Bronchial epithelial cell (primary cell): ENCODE results near the gene RAX2. TPM values are rescaled to one million over a fixed set of nuclear protein-coding genes. Genes with fewer than 3 reads are reported as not detected.

ENCODE experiments used
- DNase-seq: peaks from one replicate; pipeline ENCODE4 v3.0.0-alpha.2; 2010; ENCODE audit warnings: low read depth
- FAIRE-seq: peaks from 2 replicates; lab custom pipeline; 2011; peaks lifted over from hg19 to GRCh38; lab: Jason Lieb, UNC
- H3K27me3 ChIP-seq: 2 replicates; pipeline ENCODE4 v1.5.1; 2011; ENCODE audit warnings: low read length; ENCODE audit not compliant: control insufficient read depth, insufficient read depth
- H3K36me3 ChIP-seq: 2 replicates; pipeline ENCODE4 v1.5.1; 2011; ENCODE audit warnings: low read length; ENCODE audit not compliant: control insufficient read depth, insufficient read depth
- H3K4me3 ChIP-seq: 2 replicates; pipeline ENCODE4 v1.5.1; 2011; ENCODE audit warnings: mild to moderate bottlenecking, low read depth, low read length, control low read depth
- CTCF ChIP-seq: IDR thresholded peaks from 2 replicates; pipeline ENCODE4 v1.5.1; 2011; ENCODE audit warnings: mild to moderate bottlenecking, moderate library complexity, low read length, control low read depth, inconsistent platforms; ENCODE audit not compliant: insufficient read depth, severe bottlenecking
- total RNA-seq: library from RNA; depleted of rRNA; stranded (reverse); fragments of >200 nt; gene quantifications from 2 replicates; pipeline ENCODE4 v1.2.1, GENCODE V29; 2014

Gene RAX2
- total RNA-seq, 1 donor from 2014 or later = not detected

- no peak for DNase-seq
- Histone ChIP-seq H3K4me3 (no peak overlapping the region), H3K36me3 (no peaks in the 10 kb centered on the region), H3K27me3 (no peaks in the 10 kb centered on the region)
- no peak for FAIRE-seq
- TF ChIP-seq CTCF = no peak
Measured at GRCh38 chr19:3778899-3779723, 7.1 kb upstream of the RAX2 start.

- Histone ChIP-seq H3K4me3 (no peak overlapping the region), H3K27me3 (no peaks in the 10 kb centered on the region), H3K36me3 (no peaks in the 10 kb centered on the region)
- FAIRE-seq = no peak
- no peak for TF ChIP-seq CTCF
- no peak for DNase-seq
Measured at GRCh38 chr19:3778104-3778867, 6.3 kb upstream of the RAX2 start.

DNA sequence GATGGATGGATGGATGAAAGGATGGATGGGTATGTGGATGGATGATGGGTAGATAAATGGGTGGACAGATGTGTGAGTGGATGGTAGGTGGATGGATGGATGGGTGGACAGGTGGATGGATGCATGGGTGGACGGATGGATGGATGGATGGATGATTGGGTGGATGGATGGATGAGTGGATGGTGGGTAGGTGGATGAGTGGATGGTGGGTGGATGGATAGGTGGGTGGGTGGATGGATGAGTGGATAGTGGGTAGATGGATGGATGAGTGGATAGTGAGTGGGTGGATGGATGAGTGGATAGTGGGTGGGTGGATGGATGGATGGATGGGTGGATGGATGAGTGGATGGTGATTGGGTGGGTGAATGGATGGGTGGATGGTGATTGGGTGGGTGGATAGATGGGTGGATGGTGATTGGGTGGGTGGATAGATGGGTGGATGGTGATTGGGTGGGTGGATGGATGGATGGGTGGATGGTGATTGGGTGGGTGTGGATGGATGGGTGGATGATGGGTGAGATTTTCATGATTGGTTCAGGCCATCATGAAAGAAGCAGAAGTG lies 4.5 kb upstream of the RAX2 start:
- DNase-seq (no peak), FAIRE-seq (peak; percentile 43)
- no peaks in the 10 kb centered on the region for H3K36me3 ChIP-seq
- H3K4me3 ChIP-seq = no peak overlapping the region
- no peak for TF ChIP-seq CTCF
- H3K27me3 ChIP-seq = no peaks in the 10 kb centered on the region

GRCh38 chr19:3775831-3776230 lies 3.8 kb upstream of the RAX2 start:
- no peaks in the 10 kb centered on the region for H3K27me3 ChIP-seq
- DNase-seq (no peak), FAIRE-seq (no peak)
- H3K36me3 ChIP-seq = no peaks in the 10 kb centered on the region
- no peak overlapping the region for H3K4me3 ChIP-seq
- no peak for TF ChIP-seq CTCF

- Histone ChIP-seq H3K36me3 (no peaks in the 10 kb centered on the region), H3K27me3 (no peaks in the 10 kb centered on the region), H3K4me3 (no peak overlapping the region)
- no peak for FAIRE-seq
- TF ChIP-seq CTCF = no peak
- DNase-seq = no peak
Measured at GRCh38 chr19:3775374-3775711, 3.3 kb upstream of the RAX2 start.
